NCI-H82 (cell line): ENCODE measurements around the gene THUMPD1.
A peak's percentile ranks its signal among the peaks of the same experiment; 100 is the strongest.
"Not testable (repeated sequence)": the region's sequence is repeated elsewhere in the genome, so short reads cannot be mapped to it uniquely, and the experiment has no call there.

Experiments used
- DNase-seq: peaks from one replicate; lab custom pipeline; 2025; lab: John Stamatoyannopoulos, UW

Gene THUMPD1

GRCh38 chr16:20741554-20742285 is at the start of gene THUMPD1:
Gene THUMPD1 (minus strand): TSS chr16:20741818. CDS start chr16:20741739, 79 bp downstream.
- peak; percentile 97 for DNase-seq

- DNase-seq: peak; percentile 76
These were observed 47.5 kb upstream of the THUMPD1 start for GRCh38 chr16:20789130-20789529.

- no peak for DNase-seq
These were observed 42.6 kb upstream of the THUMPD1 start for GRCh38 chr16:20784204-20784603.

GRCh38 chr16:20782470-20782869 is 40.9 kb upstream of the THUMPD1 start:
- DNase-seq: no peak

- no peak for DNase-seq
These were observed 40.1 kb upstream of the THUMPD1 start for GRCh38 chr16:20781697-20782096.

GRCh38 chr16:20774703-20775362 is 33.2 kb upstream of the THUMPD1 start:
- DNase-seq: peak; percentile 84

GRCh38 chr16:20773679-20774078 is 32.1 kb upstream of the THUMPD1 start:
- DNase-seq: no peak

GRCh38 chr16:20768818-20769217 is 27.2 kb upstream of the THUMPD1 start:
- DNase-seq: no peak

- DNase-seq: no peak
These were observed 26.5 kb upstream of the THUMPD1 start for GRCh38 chr16:20768121-20768520.

- no peak for DNase-seq
These were observed 26.0 kb upstream of the THUMPD1 start for GRCh38 chr16:20767577-20767976.

- DNase-seq: no peak
These were observed 24.7 kb upstream of the THUMPD1 start for GRCh38 chr16:20766294-20766693.

GRCh38 chr16:20765732-20766131 is 24.1 kb upstream of the THUMPD1 start:
- DNase-seq: no peak

- not testable (repeated sequence) for DNase-seq
These were observed 22.8 kb upstream of the THUMPD1 start for GRCh38 chr16:20764448-20764847.

- DNase-seq: peak; percentile 71
These were observed 22.0 kb upstream of the THUMPD1 start, which contains the start of gene ACSM3 for GRCh38 chr16:20763461-20764232. Gene ACSM3 (plus strand): TSS chr16:20764014. CDS start chr16:20770035, 6,021 bp downstream.

GRCh38 chr16:20762404-20763123 is 20.9 kb upstream of the THUMPD1 start:
- DNase-seq: no peak

- no peak for DNase-seq
These were observed 19.6 kb upstream of the THUMPD1 start for GRCh38 chr16:20761175-20761574.

- DNase-seq: no peak
These were observed 18.7 kb upstream of the THUMPD1 start for GRCh38 chr16:20760346-20760745.

GRCh38 chr16:20755799-20756198 is 14.2 kb upstream of the THUMPD1 start:
- not testable (repeated sequence) for DNase-seq

GRCh38 chr16:20755238-20755637 is 13.6 kb upstream of the THUMPD1 start:
- no peak for DNase-seq

- DNase-seq: no peak
These were observed 12.1 kb upstream of the THUMPD1 start for GRCh38 chr16:20753727-20754126.

- DNase-seq: no peak
These were observed 8.9 kb upstream of the THUMPD1 start for GRCh38 chr16:20750558-20750957.

GRCh38 chr16:20749474-20749873 is 7.9 kb upstream of the THUMPD1 start:
- DNase-seq: no peak
